IMR-90 (cell line): Measurements from ENCODE around the gene CDH13. TPM values are rescaled to one million over a fixed set of nuclear protein-coding genes. Genes with fewer than 3 reads are reported as not detected.

ENCODE experiments used
- ATAC-seq: fragments of 200-7000 bp; cut with Tn5 transposase; 2 replicates; pipeline ENCODE4 v1.9.1; 2020; ENCODE audit warnings: low read depth, mild to moderate bottlenecking, moderate library complexity
- BruUV-seq: library from RNA; stranded (reverse); fragments of 400-500 nt; replicated peaks from 2 replicates; lab custom pipeline; 2021; lab: Mats Ljungman, UMichigan
- CTCF ChIA-PET: fragments of 300-600 bp; formaldehyde crosslinking; extraction: SDS; loops from one replicate; lab custom pipeline; 2021; ENCODE audit warnings: antibody characterized with exemption; lab: Yijun Ruan, JAX
- POLR2A ChIA-PET: fragments of 300-600 bp; sonication (Branson Sonifier 250); formaldehyde crosslinking; loops from one replicate; lab custom pipeline; 2022; ENCODE audit warnings: antibody characterized with exemption; ENCODE audit not compliant: unreplicated experiment; lab: Charles Lee
- DNase-seq: peaks from one replicate; pipeline ENCODE4 v3.0.0; 2013
- H2AFZ ChIP-seq: replicated peaks from 2 replicates; pipeline ENCODE3; 2013; ENCODE audit warnings: low read length, mild to moderate bottlenecking; ENCODE audit not compliant: poor library complexity
- H2AK5ac ChIP-seq: 2 replicates; pipeline ENCODE4 v1.6.1; 2013; ENCODE audit warnings: low read depth, low read length, inconsistent platforms
- H2AK9ac ChIP-seq: replicated peaks from 2 replicates; pipeline ENCODE3; 2013; ENCODE audit warnings: mild to moderate bottlenecking, low read depth, low read length, moderate library complexity; ENCODE audit not compliant: poor library complexity
- H2BK120ac ChIP-seq: 2 replicates; pipeline ENCODE4 v1.6.1; 2013; ENCODE audit warnings: low read depth, low read length, inconsistent platforms
- H2BK15ac ChIP-seq: 3 replicates; pipeline ENCODE4 v1.6.1; 2013; ENCODE audit warnings: low read depth, low read length, inconsistent platforms
- H2BK20ac ChIP-seq: 2 replicates; pipeline ENCODE4 v1.6.1; 2013; ENCODE audit warnings: low read depth, mild to moderate bottlenecking, inconsistent platforms, low read length, moderate library complexity
- H2BK5ac ChIP-seq: 2 replicates; pipeline ENCODE4 v1.6.1; 2013; ENCODE audit warnings: mild to moderate bottlenecking, low read depth, low read length, inconsistent platforms; ENCODE audit not compliant: poor library complexity, severe bottlenecking
- H3K14ac ChIP-seq: replicated peaks from 2 replicates; pipeline ENCODE4 v1.6.1; 2013; ENCODE audit warnings: low read depth, low read length, inconsistent platforms
- H3K18ac ChIP-seq: 2 replicates; pipeline ENCODE4 v1.6.1; 2013; ENCODE audit warnings: low read depth, low read length, control low read depth
- H3K23ac ChIP-seq: 2 replicates; pipeline ENCODE4 v1.6.1; 2013; ENCODE audit warnings: low read depth, low read length, inconsistent platforms
- H3K27ac ChIP-seq: 2 replicates; pipeline ENCODE4 v1.5.1; 2013; ENCODE audit warnings: mild to moderate bottlenecking, control low read depth, low read length; ENCODE audit not compliant: insufficient read depth
- H3K27me3 ChIP-seq: 2 replicates; pipeline ENCODE4 v1.6.1; 2013; ENCODE audit warnings: low read length; ENCODE audit not compliant: control insufficient read depth, insufficient read depth
- H3K36me3 ChIP-seq: 2 replicates; pipeline ENCODE4 v1.6.1; 2013; ENCODE audit warnings: low read length, mixed read lengths; ENCODE audit not compliant: control insufficient read depth, insufficient read depth
- H3K4ac ChIP-seq: 2 replicates; pipeline ENCODE4 v1.6.1; 2013; ENCODE audit warnings: low read depth, low read length, inconsistent platforms
- H3K4me1 ChIP-seq: 2 replicates; pipeline ENCODE4 v1.6.1; 2013; ENCODE audit warnings: low read length, mixed read lengths; ENCODE audit not compliant: control insufficient read depth, insufficient read depth
- H3K4me2 ChIP-seq: 2 replicates; pipeline ENCODE4 v1.6.1; 2013; ENCODE audit warnings: low read depth, mild to moderate bottlenecking, control low read depth, low read length, moderate library complexity
- H3K4me3 ChIP-seq: 2 replicates; pipeline ENCODE4 v1.5.1; 2013; ENCODE audit warnings: low read depth, mild to moderate bottlenecking, control low read depth, low read length, moderate library complexity; ENCODE audit not compliant: insufficient read depth
- H3K56ac ChIP-seq: 2 replicates; pipeline ENCODE4 v1.6.1; 2013; ENCODE audit warnings: low read length, inconsistent platforms; ENCODE audit not compliant: insufficient read depth; ENCODE audit errors: extremely low read depth
- H3K79me1 ChIP-seq, 2 experiments: 2 replicates each; pipeline ENCODE4 v1.6.1; 2013; ENCODE audit warnings: low read length in 2 of 2, inconsistent platforms in 1 of 2, low read depth in 1 of 2
- H3K9ac ChIP-seq: 2 replicates; pipeline ENCODE4 v1.6.1; 2013; ENCODE audit warnings: low read depth, low read length, control low read depth
- H3K9me1 ChIP-seq: 2 replicates; pipeline ENCODE4 v1.6.1; 2013; ENCODE audit warnings: low read length, inconsistent platforms; ENCODE audit not compliant: insufficient read depth
- H3K9me3 ChIP-seq: 2 replicates; pipeline ENCODE4 v1.6.1; 2013; ENCODE audit warnings: low read length; ENCODE audit not compliant: control insufficient read depth, insufficient read depth
- H4K20me1 ChIP-seq: 2 replicates; pipeline ENCODE4 v1.6.1; 2013; ENCODE audit warnings: low read length, inconsistent platforms; ENCODE audit not compliant: insufficient read depth
- H4K5ac ChIP-seq: 2 replicates; pipeline ENCODE4 v1.6.1; 2013; ENCODE audit warnings: mild to moderate bottlenecking, low read depth, low read length, control low read depth
- H4K8ac ChIP-seq, 2 experiments: 2 replicates each; pipeline ENCODE4 v1.6.1; 2013; ENCODE audit warnings: low read depth in 2 of 2, low read length in 2 of 2, control low read depth in 1 of 2, inconsistent platforms in 1 of 2
- H4K91ac ChIP-seq: 2 replicates; pipeline ENCODE4 v1.6.1; 2013; ENCODE audit warnings: low read depth, low read length, inconsistent platforms; ENCODE audit not compliant: insufficient read depth
- CEBPB ChIP-seq: IDR thresholded peaks from 2 replicates; pipeline ENCODE4 v1.6.1; 2012; ENCODE audit warnings: low read depth, low read length, improper control_type of control experiment
- FOS ChIP-seq: fragments of 150-350 bp; IDR thresholded peaks from 2 replicates; pipeline ENCODE4 v1.6.1; 2016; ENCODE audit warnings: low read depth, low read length
- SMC3 ChIP-seq: fragments of 150-350 bp; IDR thresholded peaks from 2 replicates; pipeline ENCODE4 v1.6.1; 2016; ENCODE audit warnings: low read depth, mild to moderate bottlenecking, antibody characterized with exemption, low read length, moderate library complexity
- WGBS, 2 experiments: methylation state at CpG; one replicate each; pipeline versions ENCODE4 v1.1.5 to v1.1.7; 2013; ENCODE audit warnings: missing lambda C conversion rate in 2 of 2; ENCODE audit not compliant: insufficient read length in 1 of 2; ENCODE audit errors: extremely low coverage in 2 of 2; 5-methylcytosine and 5-hydroxymethylcytosine counted together
- dilution Hi-C: fragments of 300-500 bp; cut with HindIII; formaldehyde crosslinking; loops from one replicate; pipeline ENCODE4 v1.14.3; 2018; ENCODE audit warnings: low sequenced_read_pairs; ENCODE audit not compliant: unreplicated experiment
- in situ Hi-C: fragments of 300-500 bp; cut with MboI; formaldehyde crosslinking; loops from 3 replicates; pipeline ENCODE4 v1.14.3; 2019; ENCODE audit warnings: low sequenced_read_pairs, inconsistent platforms, mixed read lengths
- intact Hi-C: fragments of 100-400 bp; cut with micrococcal nuclease; formaldehyde crosslinking; loops from 2 replicates; pipeline ENCODE4 v1.10.0; 2022
- polyA plus RNA-seq, 3 experiments: library from polyadenylated mRNA; depleted of rRNA; stranded (reverse); fragments of >200 nt; gene quantifications; 2 replicates each; pipeline ENCODE4 v1.2.3, GENCODE V29; 2012; ENCODE audit warnings: low replicate concordance in 1 of 3
- total RNA-seq: library from RNA; depleted of rRNA; stranded (reverse); fragments of >200 nt; gene quantifications from 2 replicates; pipeline ENCODE4 v1.2.3, GENCODE V29; 2012
- TF ChIP-seq, protein P1 (sequence below): conservative IDR thresholded peaks from 2 replicates; pipeline ENCODE4 v1.5.1; 2012; ENCODE audit warnings: mild to moderate bottlenecking, low read depth, low read length, improper control_type of control experiment
- TF ChIP-seq, protein P2 (sequence below): fragments of 150-350 bp; IDR thresholded peaks from 2 replicates; pipeline ENCODE4 v1.6.1; 2017; ENCODE audit warnings: mild to moderate bottlenecking, antibody characterized with exemption, low read length, low read depth

Gene CDH13
- total and polyA plus RNA-seq, 2 of the 4 experiments (the other 2 are of a cell fraction) = 61.6 to 74.7 TPM

DNA sequence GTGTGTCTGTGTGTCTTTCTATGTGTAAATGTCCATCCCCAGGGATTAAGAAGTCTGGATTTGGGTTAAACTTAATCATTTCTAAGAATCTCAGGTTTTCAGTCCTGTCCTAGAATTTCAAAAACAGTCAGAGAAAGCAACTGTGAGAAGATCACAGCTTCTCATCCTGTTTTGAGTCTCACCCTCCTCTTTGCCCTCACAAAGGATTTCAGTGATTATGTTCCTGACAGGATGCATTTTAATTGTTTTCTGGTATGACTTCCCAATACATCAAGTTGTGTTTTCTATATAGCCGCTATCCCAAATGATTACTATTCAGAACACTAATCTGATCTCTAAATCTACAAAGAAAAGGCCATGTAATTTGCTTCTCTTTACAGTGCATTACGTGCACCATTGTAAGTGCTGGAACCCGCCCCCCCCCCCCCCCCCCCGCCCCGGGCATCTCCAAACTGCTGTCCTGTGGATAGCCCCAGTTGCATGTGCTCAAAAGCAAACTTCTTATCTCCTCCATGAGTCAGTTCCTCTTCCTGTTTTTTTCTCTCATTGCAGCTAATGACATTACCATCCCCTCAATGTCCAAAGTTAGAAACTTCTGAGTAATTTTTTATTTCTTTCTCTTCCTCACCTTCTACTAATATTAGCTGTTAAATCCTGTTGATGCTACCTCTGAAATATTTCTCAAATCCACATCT is 73.9 kb downstream of the CDH13 start:
- peak overlapping the region; percentile 93 for H2BK20ac ChIP-seq
- WGBS, 2 experiments = no CpG with 5 or more reads among the region's 5 CpGs
- in situ Hi-C loops = no loop called here

More for the DNA sequence above, 73.9 kb downstream of the CDH13 start:
- no peak overlapping the region for H2AK9ac ChIP-seq
- H3K4ac ChIP-seq = peak overlapping the region; percentile 81; the same call in 1 of the 2 replicates
- CTCF ChIA-PET = no interaction called here
- H2AFZ ChIP-seq = no peak overlapping the region
- peak overlapping the region; percentile 66 for H2AK5ac ChIP-seq
- dilution Hi-C loops = no loop called here
- H4K20me1 ChIP-seq = no peaks in the 10 kb centered on the region
- no peak overlapping the region; the same call in 1 of the 2 replicates for H3K4me2 ChIP-seq
- ATAC-seq (peak; percentile 63), DNase-seq (peak; percentile 78)
- no peaks in the 10 kb centered on the region for H3K36me3 ChIP-seq
- peak overlapping the region; percentile 98 for H2BK120ac ChIP-seq
- peak overlapping the region; percentile 84; the same call in 1 of the 2 replicates for H3K23ac ChIP-seq
- peak overlapping the region; percentile 39; the same call in 1 of the 2 replicates for H4K5ac ChIP-seq
- peak overlapping the region; percentile 58 for H2BK5ac ChIP-seq
- H3K27me3 ChIP-seq = no peaks in the 10 kb centered on the region
- H3K9ac ChIP-seq = no peak overlapping the region; the same call in 1 of the 2 replicates
- H3K9me3 ChIP-seq = no peaks in the 10 kb centered on the region
- peak overlapping the region; percentile 72; the same call in 1 of the 2 replicates for H3K18ac ChIP-seq
- peaks cover 17 to 75% of the 10 kb centered on the region in 2 experiments for H3K79me1 ChIP-seq
- intact Hi-C loops = loop anchor here (2.0 kb wide), 1 partner anchor 46 kb away; no protein-coding TSS in a partner anchor
- H3K4me3 ChIP-seq = no peak overlapping the region
- TF ChIP-seq CEBPB (peak; percentile 40), FOS (no peak), SMC3 (no peak)
- TF ChIP-seq, protein P1, sequence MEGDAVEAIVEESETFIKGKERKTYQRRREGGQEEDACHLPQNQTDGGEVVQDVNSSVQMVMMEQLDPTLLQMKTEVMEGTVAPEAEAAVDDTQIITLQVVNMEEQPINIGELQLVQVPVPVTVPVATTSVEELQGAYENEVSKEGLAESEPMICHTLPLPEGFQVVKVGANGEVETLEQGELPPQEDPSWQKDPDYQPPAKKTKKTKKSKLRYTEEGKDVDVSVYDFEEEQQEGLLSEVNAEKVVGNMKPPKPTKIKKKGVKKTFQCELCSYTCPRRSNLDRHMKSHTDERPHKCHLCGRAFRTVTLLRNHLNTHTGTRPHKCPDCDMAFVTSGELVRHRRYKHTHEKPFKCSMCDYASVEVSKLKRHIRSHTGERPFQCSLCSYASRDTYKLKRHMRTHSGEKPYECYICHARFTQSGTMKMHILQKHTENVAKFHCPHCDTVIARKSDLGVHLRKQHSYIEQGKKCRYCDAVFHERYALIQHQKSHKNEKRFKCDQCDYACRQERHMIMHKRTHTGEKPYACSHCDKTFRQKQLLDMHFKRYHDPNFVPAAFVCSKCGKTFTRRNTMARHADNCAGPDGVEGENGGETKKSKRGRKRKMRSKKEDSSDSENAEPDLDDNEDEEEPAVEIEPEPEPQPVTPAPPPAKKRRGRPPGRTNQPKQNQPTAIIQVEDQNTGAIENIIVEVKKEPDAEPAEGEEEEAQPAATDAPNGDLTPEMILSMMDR = no peak
- TF ChIP-seq, protein P2, sequence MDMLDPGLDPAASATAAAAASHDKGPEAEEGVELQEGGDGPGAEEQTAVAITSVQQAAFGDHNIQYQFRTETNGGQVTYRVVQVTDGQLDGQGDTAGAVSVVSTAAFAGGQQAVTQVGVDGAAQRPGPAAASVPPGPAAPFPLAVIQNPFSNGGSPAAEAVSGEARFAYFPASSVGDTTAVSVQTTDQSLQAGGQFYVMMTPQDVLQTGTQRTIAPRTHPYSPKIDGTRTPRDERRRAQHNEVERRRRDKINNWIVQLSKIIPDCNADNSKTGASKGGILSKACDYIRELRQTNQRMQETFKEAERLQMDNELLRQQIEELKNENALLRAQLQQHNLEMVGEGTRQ = no peak
- H2BK15ac ChIP-seq = peak overlapping the region; percentile 63; the same call in 2 of the 3 replicates
- peaks cover 14% of the 10 kb centered on the region for H3K4me1 ChIP-seq
- H4K91ac ChIP-seq = peak overlapping the region; percentile 72; the same call in 1 of the 2 replicates
- POLR2A ChIA-PET = no interaction called here
- H4K8ac ChIP-seq = peak overlapping the region; percentile 68 to 74
- no peak overlapping the region for H3K27ac ChIP-seq
- H3K9me1 ChIP-seq = peaks cover 17% of the 10 kb centered on the region
- BruUV-seq = no TSS peak
- no peak overlapping the region for H3K56ac ChIP-seq
- H3K14ac ChIP-seq = peak overlapping the region; percentile 89
